Pancreas (tissue), 10 donors: Measurements from ENCODE around the gene RUBCN. TPM values are rescaled to one million over a fixed set of nuclear protein-coding genes. Genes with fewer than 3 reads are reported as not detected.
A peak's percentile ranks its signal among the peaks of the same experiment; 100 is the strongest.
"Not testable (repeated sequence)": the region's sequence is repeated elsewhere in the genome, so short reads cannot be mapped to it uniquely, and the experiment has no call there.

Source experiments
- ATAC-seq, 4 donors: fragments of 200-7000 bp; cut with Tn5 transposase; one replicate each; pipeline versions ENCODE4 v1.8.0 to v1.9.1; 2020; ENCODE audit warnings: mild to moderate bottlenecking in 4 of 4, moderate library complexity in 4 of 4
- DNase-seq, 6 donors: peaks; one replicate each; pipeline ENCODE4 v3.0.0-alpha.2; 2020
- FAIRE-seq: peaks from 2 replicates; lab custom pipeline; 2012; peaks lifted over from hg19 to GRCh38; lab: Jason Lieb, UNC
- H3K27ac ChIP-seq, 4 donors: fragments of 200-600 bp; sonication (generic); 1 replicate in 3 of 4; 2 replicates in 1 of 4; pipeline versions ENCODE4 v1.5.0 to v1.8.0; 2020
- H3K27me3 ChIP-seq, 4 donors: fragments of 200-600 bp; one replicate each; pipeline ENCODE4 v1.8.0; 2021
- H3K36me3 ChIP-seq, 3 donors: fragments of 200-600 bp; sonication (generic) in 1 of 3; one replicate each; pipeline versions ENCODE4 v1.5.0 to v1.8.0; 2020 to 2021
- H3K4me1 ChIP-seq, 3 donors: fragments of 200-600 bp; one replicate each; pipeline ENCODE4 v1.8.0; 2021
- H3K4me3 ChIP-seq, 4 donors: fragments of 200-600 bp; sonication (generic) in 2 of 4; one replicate each; pipeline versions ENCODE4 v1.5.0 to v1.8.0; 2020 to 2021
- H3K9me3 ChIP-seq, 4 donors: fragments of 200-600 bp; one replicate each; pipeline ENCODE4 v1.8.0; 2021
- WGBS, 2 donors: extraction: QIAGEN DNeasy Blood & Tissue Kit; methylation state at CpG; one replicate each; pipeline ENCODE4 v1.1.7; 2013; 5-methylcytosine and 5-hydroxymethylcytosine counted together
- intact Hi-C, 3 donors: fragments of 100-400 bp; cut with DNase I; formaldehyde crosslinking; loops; one replicate each; pipeline versions ENCODE4 v1.11.1 to v1.14.2; 2022
- polyA plus RNA-seq, 2 donors: library from polyadenylated mRNA; stranded (reverse); fragments of 200-250 nt; gene quantifications; one replicate each; pipeline ENCODE4 v1.2.3, GENCODE V29; 2013
- total RNA-seq, 6 donors: library from RNA; stranded (reverse); fragmentation: NEBNext Ultra II Directional in 4 of 6; extraction: Animal tissue kit (Norgen Biotek cat#: 25700) in 4 of 6; gene quantifications; one replicate each; pipeline versions ENCODE4 v1.2.1 to v1.2.4, GENCODE V29; 2021 to 2023
- TF ChIP-seq, protein P1 (sequence below), 4 donors: fragments of 200-600 bp; sonication (generic) in 3 of 4; IDR thresholded peaks; one replicate each; pipeline versions ENCODE4 v1.5.0 to v1.8.0; 2021; ENCODE audit warnings: antibody characterized with exemption in 4 of 4
- donor health status: healthy with polysubstance abuse.
- donor health status: DM: no; HTN: no; CAD: no; lungs with moderate emphysema.
- donor health status: DM: no; HTN: no; CAD: no.
- donor health status: control.
- donor health status: control.
- donor health status: Bipolar disorder and iron deficiency.
- donor health status: DM: yes; HTN: yes; CAD: no.
- donor health status: DM: no; HTN: no; CAD: no.
- donor health status: DM: no; HTN: no; CAD: no.
- donor health status: DM: yes; HTN: yes; CAD: no.

Gene RUBCN
- total and polyA plus RNA-seq, 8 donors, result 8.6 to 14.1 (median 13.0) TPM

DNA sequence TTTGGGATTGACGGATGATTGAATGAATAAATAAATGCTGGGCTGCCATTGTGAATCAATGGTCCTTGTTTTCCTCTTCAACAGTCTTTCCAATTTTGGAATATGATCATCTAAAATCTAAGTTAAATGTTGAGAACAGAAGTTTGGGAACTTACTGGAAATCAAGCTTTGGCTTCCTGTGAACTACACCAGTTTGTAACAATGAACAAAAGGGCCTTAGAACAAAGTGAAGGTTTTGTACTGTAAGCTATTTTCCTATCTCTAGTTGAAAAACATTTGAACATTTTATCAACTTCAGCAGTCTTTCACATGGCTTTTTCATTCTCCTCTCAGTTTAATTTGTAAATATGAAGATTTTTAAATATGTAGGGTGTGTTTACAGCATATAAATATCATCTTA, 66.3 kb downstream of the RUBCN start:
- 87 to 95% methylated on average over 1 of the region's 1 CpG for WGBS, 2 donors
- Histone ChIP-seq H3K36me3 (peaks cover 0 to 27% (median 4%) of the 10 kb centered on the region in 3 donors), H3K27me3 (no peaks in the 10 kb centered on the region), H3K27ac (no peak overlapping the region), H3K4me3 (no peak overlapping the region), H3K4me1 (no peaks in the 10 kb centered on the region), H3K9me3 (no peaks in the 10 kb centered on the region)
- intact Hi-C loops, result no loop called here
- FAIRE-seq (no peak), ATAC-seq (no peak), DNase-seq (no peak)
- TF ChIP-seq, protein P1, sequence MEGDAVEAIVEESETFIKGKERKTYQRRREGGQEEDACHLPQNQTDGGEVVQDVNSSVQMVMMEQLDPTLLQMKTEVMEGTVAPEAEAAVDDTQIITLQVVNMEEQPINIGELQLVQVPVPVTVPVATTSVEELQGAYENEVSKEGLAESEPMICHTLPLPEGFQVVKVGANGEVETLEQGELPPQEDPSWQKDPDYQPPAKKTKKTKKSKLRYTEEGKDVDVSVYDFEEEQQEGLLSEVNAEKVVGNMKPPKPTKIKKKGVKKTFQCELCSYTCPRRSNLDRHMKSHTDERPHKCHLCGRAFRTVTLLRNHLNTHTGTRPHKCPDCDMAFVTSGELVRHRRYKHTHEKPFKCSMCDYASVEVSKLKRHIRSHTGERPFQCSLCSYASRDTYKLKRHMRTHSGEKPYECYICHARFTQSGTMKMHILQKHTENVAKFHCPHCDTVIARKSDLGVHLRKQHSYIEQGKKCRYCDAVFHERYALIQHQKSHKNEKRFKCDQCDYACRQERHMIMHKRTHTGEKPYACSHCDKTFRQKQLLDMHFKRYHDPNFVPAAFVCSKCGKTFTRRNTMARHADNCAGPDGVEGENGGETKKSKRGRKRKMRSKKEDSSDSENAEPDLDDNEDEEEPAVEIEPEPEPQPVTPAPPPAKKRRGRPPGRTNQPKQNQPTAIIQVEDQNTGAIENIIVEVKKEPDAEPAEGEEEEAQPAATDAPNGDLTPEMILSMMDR (IDR thresholded peaks at IDR 0.05), result no peak

DNA sequence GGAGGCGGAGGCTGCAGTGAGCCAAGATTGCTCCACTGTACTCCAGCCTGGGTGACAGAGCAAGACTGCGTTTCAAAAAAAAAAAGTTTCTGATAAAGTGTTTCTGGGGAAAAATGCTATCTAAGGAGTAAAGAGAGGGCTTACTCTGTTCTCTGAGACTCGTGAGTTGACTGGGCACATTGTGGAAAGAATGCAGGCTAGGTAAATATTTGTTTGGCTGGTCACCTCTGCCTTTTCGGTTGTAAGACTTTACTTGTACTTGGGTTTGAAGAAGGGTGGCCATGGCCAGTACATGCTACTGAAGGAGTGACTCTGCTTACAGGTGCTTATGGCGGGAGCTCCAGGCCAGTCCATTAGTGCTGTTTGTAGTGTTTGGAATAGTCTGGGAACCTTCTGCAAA, 68.7 kb downstream of the RUBCN start:
- TF ChIP-seq, protein P1 (IDR thresholded peaks at IDR 0.05), result no peak
- DNase-seq, result peak in 1 of 6 donors; percentile 19
- ATAC-seq, result peak; percentile 24 to 65 (median 48)
- no peak for FAIRE-seq
- WGBS, 2 donors, result 36 to 41% methylated on average over 5 of the region's 5 CpGs
- H3K4me1 ChIP-seq, result no peaks in the 10 kb centered on the region
- H3K27ac ChIP-seq, result peak overlapping the region; percentile 15 to 62 (median 44)
- no peaks in the 10 kb centered on the region for H3K27me3 ChIP-seq
- H3K36me3 ChIP-seq, result peaks cover 0 to 11% (median 0%) of the 10 kb centered on the region in 3 donors
- intact Hi-C loops, result no loop called here
- peak overlapping the region in 1 of 4 donors; percentile 8 for H3K4me3 ChIP-seq
- no peaks in the 10 kb centered on the region for H3K9me3 ChIP-seq

DNA sequence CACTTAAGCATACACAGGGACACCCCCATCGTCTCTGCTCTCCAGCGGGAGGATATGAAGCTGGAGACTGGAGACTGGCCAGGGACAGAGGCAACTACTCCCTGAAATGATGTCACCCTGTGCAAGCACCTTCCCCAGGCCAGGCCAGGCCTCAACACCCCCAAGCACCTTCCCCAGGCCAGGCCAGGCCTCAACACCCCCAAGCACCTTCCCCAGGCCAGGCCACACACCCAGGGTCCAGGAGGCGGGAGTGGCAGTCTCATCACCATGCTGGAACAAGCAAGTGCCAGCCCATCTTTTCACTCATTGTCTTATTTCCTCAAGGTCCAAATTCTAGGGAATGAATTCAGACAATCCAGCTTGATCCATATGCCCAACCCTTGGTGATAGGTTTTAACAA, 69.4 kb downstream of the RUBCN start:
- FAIRE-seq, H3K36me3 ChIP-seq, H3K4me1 ChIP-seq, intact Hi-C loops, H3K27me3 ChIP-seq, H3K4me3 ChIP-seq, H3K9me3 ChIP-seq: not testable (repeated sequence)
- 95 to 98% methylated on average over 1 of the region's 3 CpGs for WGBS, 2 donors
- DNase-seq, result peak in 1 of 6 donors; percentile 37
- ATAC-seq, result peak in 1 of 4 donors; percentile 17
- H3K27ac ChIP-seq, result peak overlapping the region in 3 of 4 donors; percentile 15 to 62 (median 59)

DNA sequence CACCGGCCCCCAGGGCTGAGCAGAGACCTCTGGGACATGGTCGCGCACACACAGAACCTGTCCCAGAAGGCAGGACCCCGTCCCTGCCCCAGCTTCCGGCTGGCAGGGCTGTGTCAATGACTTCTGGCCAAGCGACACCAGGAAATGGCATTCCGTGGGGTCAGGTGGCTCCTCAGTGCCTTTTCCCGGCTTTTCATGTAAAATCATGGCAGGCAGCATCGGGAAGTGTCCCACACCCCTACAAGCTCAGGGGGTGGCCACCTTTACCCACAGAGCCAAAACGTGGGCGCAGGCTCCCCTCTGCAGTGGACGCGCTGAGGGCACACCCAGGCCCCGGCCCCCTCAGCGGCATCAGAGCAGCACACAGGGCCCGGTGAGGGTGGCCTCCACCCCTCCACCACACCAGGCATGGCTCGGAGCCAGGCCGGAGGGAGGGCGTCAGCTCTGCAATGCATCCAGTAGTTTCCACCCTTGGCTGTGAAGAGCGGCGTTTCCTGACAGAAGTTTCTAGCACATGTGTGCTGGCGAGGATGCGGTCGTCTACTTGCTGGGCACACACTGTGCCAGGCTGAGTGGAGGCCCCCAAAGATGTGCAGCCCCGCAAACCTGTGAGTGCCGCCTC, 70.4 kb downstream of the RUBCN start:
- H3K27ac ChIP-seq, H3K36me3 ChIP-seq, H3K9me3 ChIP-seq, FAIRE-seq, intact Hi-C loops, H3K4me1 ChIP-seq, H3K27me3 ChIP-seq, H3K4me3 ChIP-seq: not testable (repeated sequence)
- DNase-seq, result peak in 3 of 6 donors; percentile 38 to 66 (median 55)
- WGBS, 2 donors, result 68 to 72% methylated on average over 20 to 21 of the region's 26 CpGs
- peak in 3 of 4 donors; percentile 4 to 28 (median 13) for ATAC-seq

DNA sequence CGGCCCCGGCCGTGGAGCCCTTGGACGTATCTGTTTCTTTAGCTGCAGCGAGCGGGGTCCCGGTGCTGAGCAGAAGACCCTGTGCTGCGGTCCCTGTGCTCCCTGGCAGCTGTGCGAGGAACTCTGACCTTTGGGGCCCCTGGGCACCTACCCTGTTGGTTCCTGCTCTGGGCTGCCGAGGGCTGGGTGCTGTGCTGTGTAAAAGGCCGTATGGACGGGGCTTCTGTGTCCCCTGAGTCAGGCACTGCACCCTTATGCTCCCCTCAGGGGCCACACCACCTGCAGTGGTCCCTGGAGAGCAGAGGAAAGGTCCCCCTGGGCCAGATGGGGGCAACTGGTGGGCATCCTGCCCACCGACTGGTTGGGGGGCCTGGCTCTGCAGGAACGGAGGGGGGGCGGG, 71.2 kb downstream of the RUBCN start:
- H3K27me3 ChIP-seq, intact Hi-C loops, H3K36me3 ChIP-seq, DNase-seq, H3K9me3 ChIP-seq, H3K27ac ChIP-seq, FAIRE-seq, H3K4me1 ChIP-seq, H3K4me3 ChIP-seq: not testable (repeated sequence)
- peak; percentile 7 to 15 (median 12) for ATAC-seq
- WGBS, 2 donors, result no CpG with 5 or more reads among the region's 15 CpGs

DNA sequence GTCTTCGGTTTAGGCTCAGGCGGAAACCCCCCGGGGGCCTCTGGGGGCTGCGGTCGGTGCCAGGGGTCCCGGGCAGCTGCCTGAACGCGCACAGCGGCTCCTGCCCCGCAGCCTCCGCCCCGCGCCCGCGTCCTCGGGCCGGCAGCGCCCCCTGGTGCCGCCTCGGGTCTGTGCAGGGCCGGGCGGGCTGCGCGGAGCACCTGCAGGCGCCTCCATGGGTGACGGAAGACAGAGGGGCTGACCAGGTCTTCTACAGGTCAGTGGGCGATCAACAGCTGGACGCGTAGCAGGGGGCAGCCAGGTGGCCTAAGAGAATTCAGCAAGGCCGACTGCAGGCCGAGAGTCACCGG, 71.6 kb downstream of the RUBCN start:
- intact Hi-C loops, H3K36me3 ChIP-seq, H3K9me3 ChIP-seq, H3K27ac ChIP-seq, H3K27me3 ChIP-seq, DNase-seq, FAIRE-seq, H3K4me1 ChIP-seq: not testable (repeated sequence)
- peak; percentile 88 to 95 (median 92) for ATAC-seq
- peak overlapping the region in 3 of 4 donors; percentile 20 to 44 (median 31) for H3K4me3 ChIP-seq
- 0 to 1% methylated on average over 3 to 5 of the region's 32 CpGs for WGBS, 2 donors

DNA sequence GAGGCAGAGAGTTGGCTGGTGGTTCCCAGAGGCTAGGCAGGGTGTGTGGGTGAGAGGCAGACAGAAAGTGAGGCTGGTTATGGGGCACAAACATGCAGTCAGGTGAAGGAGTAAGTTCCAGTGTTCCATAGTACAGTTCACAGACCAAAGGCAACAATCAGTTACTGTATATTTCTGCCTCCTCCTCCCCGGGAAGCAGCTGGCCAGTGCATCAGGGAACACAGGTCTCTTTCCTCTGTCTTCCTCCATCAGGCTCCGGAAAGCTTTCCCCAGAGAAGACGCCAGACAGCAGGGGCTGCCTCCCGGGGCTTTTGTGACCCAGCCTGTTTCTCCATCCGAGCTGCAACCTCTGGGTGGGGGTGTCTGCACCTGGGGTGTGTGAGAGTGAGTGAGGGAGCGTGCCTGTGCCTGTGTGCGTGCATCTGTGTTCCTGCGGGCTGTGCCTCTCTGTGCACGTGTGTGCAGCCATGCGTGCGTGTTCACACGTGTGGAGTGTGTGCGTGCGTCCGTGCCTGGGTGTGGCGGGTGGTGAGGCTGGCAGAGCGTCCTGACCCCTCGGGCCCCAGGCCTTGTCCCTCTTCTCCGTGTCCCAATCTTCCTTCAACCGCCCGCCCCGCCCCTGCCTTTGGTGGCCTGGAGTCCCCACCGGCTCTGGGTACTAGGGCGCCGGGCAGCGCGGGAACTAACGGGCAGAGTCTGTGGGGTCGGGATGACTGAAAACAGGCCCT, 72.1 kb downstream of the RUBCN start:
- H3K9me3 ChIP-seq, H3K36me3 ChIP-seq, intact Hi-C loops, FAIRE-seq, H3K4me1 ChIP-seq, H3K27me3 ChIP-seq, H3K27ac ChIP-seq: not testable (repeated sequence)
- 1 to 5% methylated on average over 21 to 26 of the region's 29 CpGs for WGBS, 2 donors
- peak overlapping the region in 3 of 4 donors; percentile 20 to 44 (median 31) for H3K4me3 ChIP-seq
- ATAC-seq (peak; percentile 40 to 62 (median 48)), DNase-seq (peak in 1 of 6 donors; percentile 57)

DNA sequence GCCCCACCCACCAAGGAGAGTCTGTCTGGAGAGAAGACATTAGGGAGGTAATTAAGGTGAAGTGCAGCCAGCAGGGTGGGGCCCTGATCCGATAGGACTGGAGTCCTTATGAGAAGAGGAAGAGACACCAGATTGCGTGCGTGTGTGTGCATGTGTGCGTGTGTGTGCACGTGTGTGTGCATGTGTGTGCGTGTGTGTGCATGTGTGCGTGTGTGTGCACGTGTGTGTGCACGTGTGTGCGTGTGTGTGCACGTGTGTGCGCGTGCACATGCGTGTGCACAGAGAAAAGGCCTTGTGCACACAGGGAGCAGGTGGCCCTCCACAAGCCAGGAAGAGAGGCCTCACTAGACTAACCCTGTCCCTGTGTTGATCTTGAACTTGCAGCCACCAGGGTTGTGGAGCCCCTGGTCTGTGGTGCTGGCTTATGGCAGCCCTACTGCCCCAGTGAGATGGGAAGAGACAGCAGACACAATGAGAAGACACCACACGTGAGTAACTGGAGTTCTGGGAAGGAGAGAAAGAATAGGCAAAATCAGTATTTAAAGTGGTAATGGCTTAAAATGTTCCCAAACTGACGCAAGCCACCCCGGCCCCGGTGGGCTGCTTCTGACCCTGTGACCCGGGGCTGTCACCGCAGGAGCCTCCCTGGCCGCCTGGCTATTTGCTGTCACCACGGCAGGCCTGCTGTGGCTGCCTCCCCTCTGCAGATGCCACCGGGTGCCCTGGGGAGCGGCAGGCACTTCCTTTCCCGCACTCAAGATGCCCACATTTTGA, 73.2 kb downstream of the RUBCN start:
- ATAC-seq, H3K4me1 ChIP-seq, intact Hi-C loops, H3K36me3 ChIP-seq, H3K9me3 ChIP-seq, H3K4me3 ChIP-seq, H3K27ac ChIP-seq, H3K27me3 ChIP-seq, FAIRE-seq: not testable (repeated sequence)
- 80 to 85% methylated on average over 18 to 20 of the region's 25 CpGs for WGBS, 2 donors
- DNase-seq, result peak in 1 of 6 donors; percentile 47

DNA sequence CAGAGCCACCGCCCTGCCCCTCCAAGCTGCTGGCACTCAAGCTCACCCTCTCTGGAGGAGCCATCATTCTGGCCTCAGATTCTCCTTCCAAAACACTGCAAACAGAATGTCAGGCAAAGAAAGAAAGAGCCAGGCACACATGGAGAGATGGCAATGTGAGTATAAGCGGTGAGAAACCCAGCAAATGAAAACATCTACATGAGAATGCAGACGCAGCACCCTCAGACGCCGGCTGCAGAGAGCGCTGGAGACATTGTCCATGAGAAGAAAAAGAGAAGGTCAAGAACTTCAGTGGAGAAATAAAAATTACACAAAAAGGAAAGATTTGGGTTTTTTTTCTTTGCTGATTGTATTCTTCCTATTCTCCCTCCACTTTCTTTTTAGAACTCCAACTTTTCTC, 74.4 kb downstream of the RUBCN start:
- peak in 1 of 6 donors; percentile 14 for DNase-seq
- WGBS, 2 donors, result 83 to 92% methylated on average over 6 of the region's 6 CpGs
- ATAC-seq, H3K27ac ChIP-seq, H3K36me3 ChIP-seq, FAIRE-seq, H3K4me1 ChIP-seq, H3K4me3 ChIP-seq, H3K9me3 ChIP-seq, H3K27me3 ChIP-seq, intact Hi-C loops: not testable (repeated sequence)
